ENCODE measurements around the gene GIMD1.
"Not testable (repeated sequence)": the region's sequence is repeated elsewhere in the genome, so short reads cannot be mapped to it uniquely, and the experiment has no call there.

The GIMD1 gene

DNA sequence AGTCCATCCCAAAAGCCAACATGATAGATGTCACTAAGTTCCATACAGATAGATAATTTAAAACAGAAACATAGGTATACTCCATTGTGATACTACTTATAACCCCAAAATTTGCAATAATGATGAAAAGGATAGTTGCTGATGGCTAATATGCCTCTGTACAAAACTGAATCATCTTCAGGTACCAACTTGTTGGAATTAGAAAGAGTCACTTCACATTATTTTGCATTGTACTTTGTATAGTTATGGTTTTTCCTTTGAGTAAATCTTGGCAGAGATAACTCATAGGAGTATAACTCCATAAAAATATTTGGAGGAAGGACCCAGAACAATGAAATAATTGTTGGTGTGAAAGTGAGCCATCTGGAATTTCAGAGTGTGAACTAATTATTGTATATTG is 17.6 kb downstream of the GIMD1 start:
- no peak for DNase-seq (ENCODE audit: low read depth, low spot score)

GRCh38 chr4:106347167-106347566 is 21.4 kb downstream of the GIMD1 start:
- DNase-seq (ENCODE audit: low read depth, low spot score), result no peak

DNA sequence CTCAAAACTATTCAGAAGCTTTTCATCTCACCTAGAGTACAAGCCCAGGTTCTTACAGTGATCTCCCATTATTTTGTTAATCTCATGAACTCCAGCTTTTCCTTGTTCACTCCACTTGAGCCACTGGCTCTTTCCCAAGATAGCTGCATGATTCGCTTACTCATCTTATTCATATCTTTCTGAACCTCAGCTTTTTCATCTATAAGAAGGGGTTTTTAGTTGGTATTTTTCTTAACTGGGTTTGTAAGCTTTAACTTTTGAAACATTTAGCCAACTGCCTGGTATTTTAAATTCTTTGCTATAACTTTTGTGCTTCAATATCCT is 24.0 kb downstream of the GIMD1 start:
- DNase-seq (ENCODE audit: low read depth, low spot score), result no peak

DNA sequence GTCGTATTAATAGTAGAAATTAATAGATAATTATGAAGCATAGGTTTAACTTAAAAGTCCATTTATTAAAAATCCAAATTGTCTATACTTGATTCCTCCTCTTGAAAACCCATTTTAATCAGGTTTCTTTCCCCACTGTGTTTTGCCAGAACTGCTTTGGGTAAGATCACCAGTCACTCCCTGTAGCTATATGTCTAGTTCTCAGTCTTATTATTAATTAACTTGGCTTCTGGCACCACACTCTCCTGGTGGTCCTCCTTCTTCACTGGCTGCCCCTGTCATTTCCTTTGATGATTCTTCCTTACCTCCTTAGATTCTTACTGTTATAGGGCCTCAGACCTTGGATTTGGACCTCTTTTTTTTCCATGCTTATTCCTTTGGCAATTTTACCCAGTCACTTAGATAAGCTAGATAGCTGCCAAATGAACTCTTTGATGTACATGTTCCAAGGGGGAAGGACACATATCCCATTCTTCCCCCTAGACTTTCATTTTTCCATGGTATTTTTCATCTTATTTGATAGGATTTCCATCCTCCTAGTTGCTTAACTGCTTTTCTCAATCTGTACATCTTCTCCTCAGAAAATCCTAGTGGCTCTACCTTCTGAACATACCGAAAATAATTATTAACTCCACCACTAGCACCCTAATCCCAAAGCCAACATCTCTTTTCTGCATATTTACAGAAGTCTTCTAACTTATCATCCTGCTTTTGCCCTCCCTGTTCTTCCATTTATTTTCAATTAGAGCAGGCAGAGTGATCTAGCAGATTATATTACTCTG is 24.5 kb downstream of the GIMD1 start:
- DNase-seq (ENCODE audit: low read depth, low spot score), result no peak

- no peak for DNase-seq (ENCODE audit: low read depth, low spot score)
These were observed 27.8 kb downstream of the GIMD1 start for GRCh38 chr4:106340774-106341173.

- no peak for DNase-seq (ENCODE audit: low read depth, low spot score)
These were observed 29.1 kb downstream of the GIMD1 start for GRCh38 chr4:106339431-106339830.

DNA sequence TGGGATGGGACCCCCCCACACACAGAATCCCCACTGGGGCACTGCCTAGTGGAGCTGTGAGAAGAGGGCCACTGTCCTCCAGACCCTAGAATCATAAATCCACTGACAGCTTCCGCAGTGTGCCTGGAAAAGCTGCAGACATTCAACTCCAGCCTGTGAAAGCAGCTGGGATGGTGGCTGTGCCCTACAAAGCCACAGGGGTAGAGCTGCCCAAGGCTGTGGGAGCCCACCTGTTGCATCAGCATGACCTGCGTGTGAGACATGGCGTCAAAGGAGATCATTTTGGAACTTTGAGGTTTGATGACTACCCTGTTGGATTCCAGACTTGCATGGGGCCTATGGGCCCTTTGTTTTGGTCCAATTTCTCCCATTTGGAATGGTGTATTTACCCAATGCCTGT is 29.9 kb downstream of the GIMD1 start:
- DNase-seq (ENCODE audit: low read depth, low spot score), result no peak

DNA sequence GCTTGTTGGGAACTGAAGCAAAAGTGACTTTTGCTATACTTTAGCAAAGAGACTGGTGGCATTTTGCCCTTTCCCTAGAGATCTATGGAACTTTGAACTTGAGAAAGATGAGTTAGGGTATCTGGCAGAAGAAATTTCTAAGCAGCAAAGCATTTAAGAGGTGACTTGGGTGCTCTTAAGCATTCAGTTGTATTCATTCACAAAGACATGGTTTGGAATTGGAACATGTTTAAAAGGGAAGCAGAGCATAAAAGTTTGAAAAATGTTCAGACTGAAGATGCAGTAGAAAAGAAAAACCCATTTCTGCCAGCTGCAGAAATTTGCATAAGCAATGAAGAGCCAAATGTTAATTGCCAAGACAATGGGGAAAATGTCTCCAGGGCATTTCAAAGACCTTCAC is 30.7 kb downstream of the GIMD1 start:
- DNase-seq (ENCODE audit: low read depth, low spot score), result no peak

GRCh38 chr4:106336618-106337017 is 32.0 kb downstream of the GIMD1 start:
- DNase-seq (ENCODE audit: low read depth, low spot score), result no peak

DNA sequence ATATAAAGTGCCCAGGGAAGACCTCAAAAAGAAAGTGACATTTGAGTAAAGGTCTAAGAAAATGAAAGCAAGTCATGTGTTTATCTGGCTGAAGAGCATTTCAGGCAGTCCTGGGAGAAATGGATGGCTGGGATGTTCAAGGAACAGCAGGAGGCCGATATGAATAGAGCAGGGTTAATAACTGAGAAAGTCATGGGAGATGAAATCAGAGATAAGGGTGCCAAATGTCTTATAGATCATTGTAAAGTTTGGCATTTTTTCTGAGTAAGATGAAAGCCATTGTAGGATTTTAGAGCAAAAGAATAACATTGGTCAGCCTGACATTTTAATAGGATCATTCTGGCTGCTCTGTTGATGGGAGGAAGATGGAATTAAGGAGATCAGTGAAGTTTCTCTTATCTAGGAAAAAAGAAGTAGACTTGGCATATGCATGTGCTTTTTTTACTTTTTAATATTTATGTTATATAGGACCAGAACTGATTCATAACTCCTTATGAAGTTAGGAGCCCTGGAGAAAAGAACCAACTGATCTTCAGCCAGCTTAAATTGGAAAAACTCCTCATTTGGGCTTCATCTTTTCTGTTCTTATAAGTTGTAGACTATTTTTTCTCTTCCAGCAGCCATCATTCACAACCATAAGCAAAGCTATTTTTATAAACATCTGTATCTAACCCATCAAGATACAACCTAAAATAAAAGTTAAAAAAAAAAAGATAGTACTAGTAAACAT is 33.7 kb downstream of the GIMD1 start:
- DNase-seq (ENCODE audit: low read depth, low spot score), result no peak

- DNase-seq (ENCODE audit: low read depth, low spot score), result no peak
These were observed 35.4 kb downstream of the GIMD1 start for GRCh38 chr4:106333186-106333585.

- DNase-seq (ENCODE audit: low read depth, low spot score), result no peak
These were observed 39.4 kb downstream of the GIMD1 start for GRCh38 chr4:106329041-106329618.

GRCh38 chr4:106325800-106326199 is 42.8 kb downstream of the GIMD1 start:
- DNase-seq (ENCODE audit: low read depth, low spot score), result no peak

GRCh38 chr4:106323119-106323518 is 45.5 kb downstream of the GIMD1 start:
- no peak for DNase-seq (ENCODE audit: low read depth, low spot score)

DNA sequence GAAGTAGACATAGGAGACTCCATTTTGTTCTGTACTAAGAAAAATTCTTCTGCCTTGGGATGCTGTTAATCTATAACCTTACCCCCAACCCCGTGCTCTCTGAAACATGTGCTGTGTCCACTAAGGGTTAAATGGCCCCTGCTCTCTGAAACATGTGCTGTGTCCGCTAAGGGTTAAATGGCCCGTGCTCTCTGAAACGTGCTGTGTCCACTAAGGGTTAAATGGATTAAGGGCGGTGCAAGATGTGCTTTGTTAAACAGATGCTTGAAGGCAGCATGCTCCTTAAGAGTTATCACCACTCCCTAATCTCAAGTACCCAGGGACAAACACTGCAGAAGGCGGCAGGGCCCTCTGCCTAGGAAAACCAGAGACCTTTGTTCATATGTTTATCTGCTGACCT is 46.8 kb downstream of the GIMD1 start:
- DNase-seq (ENCODE audit: low read depth, low spot score), result not testable (repeated sequence)

GRCh38 chr4:106321168-106321567 is 47.4 kb downstream of the GIMD1 start:
- DNase-seq (ENCODE audit: low read depth, low spot score), result not testable (repeated sequence)

- no peak for DNase-seq (ENCODE audit: low read depth, low spot score)
These were observed 48.3 kb downstream of the GIMD1 start for GRCh38 chr4:106320235-106320634.

DNA sequence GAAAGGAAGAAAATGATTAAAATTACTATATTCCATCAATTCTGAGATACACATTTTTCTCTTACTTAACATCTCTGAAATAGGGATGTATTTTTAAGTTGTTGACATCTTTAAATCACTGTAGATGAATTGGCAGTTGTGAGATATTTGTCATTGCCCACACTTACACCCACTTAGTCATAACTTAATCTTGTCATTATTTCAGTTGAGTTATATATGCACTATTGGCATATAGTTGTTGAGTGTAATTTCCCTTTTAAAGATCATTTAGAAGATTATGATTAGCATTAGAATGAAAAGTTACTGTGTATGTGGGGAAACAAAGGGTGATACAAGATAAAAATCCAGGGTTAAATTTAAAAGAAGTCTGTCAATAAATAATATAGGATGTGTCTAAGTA is 50.1 kb downstream of the GIMD1 start:
- no peak for DNase-seq (ENCODE audit: low read depth, low spot score)

- DNase-seq (ENCODE audit: low read depth, low spot score), result no peak
These were observed 50.8 kb downstream of the GIMD1 start for GRCh38 chr4:106317815-106318214.

GRCh38 chr4:106316773-106317409 is 51.7 kb downstream of the GIMD1 start:
- no peak for DNase-seq (ENCODE audit: low read depth, low spot score)

GRCh38 chr4:106315968-106316772 is 52.4 kb downstream of the GIMD1 start, which contains the start of the genes AIMP1 and TBCK:
Gene AIMP1 (plus strand): TSS chr4:106316550. CDS start chr4:106325010, 8,460 bp downstream.
Gene TBCK (minus strand): TSS chr4:106316209. CDS start chr4:106308960, 7,249 bp downstream.
- DNase-seq (ENCODE audit: low read depth, low spot score), result peak; percentile 73

Data from activated naive CD8-positive, alpha-beta T cell treated with anti-CD3 and anti-CD28 coated beads, Interleukin-2, amount 50 U/mL, for 16 hours (primary cell).